AG09319 (cell line): ENCODE results near the gene SSBP3.

Experiments used
- DNase-seq: peaks from one replicate; pipeline ENCODE4 v3.0.0-alpha.2; 2010; ENCODE audit warnings: low read depth; ENCODE audit errors: extremely low read depth
- TF ChIP-seq, protein P1 (sequence below): IDR thresholded peaks from 2 replicates; pipeline ENCODE4 v1.5.1; 2011; ENCODE audit warnings: low read depth, mild to moderate bottlenecking, inconsistent platforms, low read length, moderate library complexity

SSBP3 gene

GRCh38 chr1:54305906-54306514, 100.2 kb downstream of the SSBP3 start:
- DNase-seq, result no peak
- TF ChIP-seq, protein P1, sequence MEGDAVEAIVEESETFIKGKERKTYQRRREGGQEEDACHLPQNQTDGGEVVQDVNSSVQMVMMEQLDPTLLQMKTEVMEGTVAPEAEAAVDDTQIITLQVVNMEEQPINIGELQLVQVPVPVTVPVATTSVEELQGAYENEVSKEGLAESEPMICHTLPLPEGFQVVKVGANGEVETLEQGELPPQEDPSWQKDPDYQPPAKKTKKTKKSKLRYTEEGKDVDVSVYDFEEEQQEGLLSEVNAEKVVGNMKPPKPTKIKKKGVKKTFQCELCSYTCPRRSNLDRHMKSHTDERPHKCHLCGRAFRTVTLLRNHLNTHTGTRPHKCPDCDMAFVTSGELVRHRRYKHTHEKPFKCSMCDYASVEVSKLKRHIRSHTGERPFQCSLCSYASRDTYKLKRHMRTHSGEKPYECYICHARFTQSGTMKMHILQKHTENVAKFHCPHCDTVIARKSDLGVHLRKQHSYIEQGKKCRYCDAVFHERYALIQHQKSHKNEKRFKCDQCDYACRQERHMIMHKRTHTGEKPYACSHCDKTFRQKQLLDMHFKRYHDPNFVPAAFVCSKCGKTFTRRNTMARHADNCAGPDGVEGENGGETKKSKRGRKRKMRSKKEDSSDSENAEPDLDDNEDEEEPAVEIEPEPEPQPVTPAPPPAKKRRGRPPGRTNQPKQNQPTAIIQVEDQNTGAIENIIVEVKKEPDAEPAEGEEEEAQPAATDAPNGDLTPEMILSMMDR, result no peak

DNA sequence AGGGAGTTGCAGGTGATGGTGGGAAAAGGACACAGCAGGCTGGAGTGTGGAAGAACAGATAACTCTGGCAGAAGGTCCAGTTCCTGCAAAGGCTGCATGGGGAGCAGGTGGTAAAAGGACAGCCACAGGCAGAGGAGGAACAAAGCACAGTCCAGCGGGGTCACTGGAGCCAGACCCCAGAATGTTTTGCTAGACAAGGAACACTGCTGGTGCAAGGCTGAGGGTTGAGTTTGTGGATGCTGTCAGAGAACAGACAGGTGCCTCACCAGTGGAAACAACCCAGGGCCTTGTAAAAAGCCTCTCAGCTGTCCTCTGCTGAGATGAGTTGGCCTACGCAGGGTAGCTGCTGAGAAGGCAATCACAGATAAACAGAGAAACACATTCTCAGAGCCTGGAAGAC, 101.7 kb downstream of the SSBP3 start:
- no peak for DNase-seq
- TF ChIP-seq, protein P1, result no peak

DNA sequence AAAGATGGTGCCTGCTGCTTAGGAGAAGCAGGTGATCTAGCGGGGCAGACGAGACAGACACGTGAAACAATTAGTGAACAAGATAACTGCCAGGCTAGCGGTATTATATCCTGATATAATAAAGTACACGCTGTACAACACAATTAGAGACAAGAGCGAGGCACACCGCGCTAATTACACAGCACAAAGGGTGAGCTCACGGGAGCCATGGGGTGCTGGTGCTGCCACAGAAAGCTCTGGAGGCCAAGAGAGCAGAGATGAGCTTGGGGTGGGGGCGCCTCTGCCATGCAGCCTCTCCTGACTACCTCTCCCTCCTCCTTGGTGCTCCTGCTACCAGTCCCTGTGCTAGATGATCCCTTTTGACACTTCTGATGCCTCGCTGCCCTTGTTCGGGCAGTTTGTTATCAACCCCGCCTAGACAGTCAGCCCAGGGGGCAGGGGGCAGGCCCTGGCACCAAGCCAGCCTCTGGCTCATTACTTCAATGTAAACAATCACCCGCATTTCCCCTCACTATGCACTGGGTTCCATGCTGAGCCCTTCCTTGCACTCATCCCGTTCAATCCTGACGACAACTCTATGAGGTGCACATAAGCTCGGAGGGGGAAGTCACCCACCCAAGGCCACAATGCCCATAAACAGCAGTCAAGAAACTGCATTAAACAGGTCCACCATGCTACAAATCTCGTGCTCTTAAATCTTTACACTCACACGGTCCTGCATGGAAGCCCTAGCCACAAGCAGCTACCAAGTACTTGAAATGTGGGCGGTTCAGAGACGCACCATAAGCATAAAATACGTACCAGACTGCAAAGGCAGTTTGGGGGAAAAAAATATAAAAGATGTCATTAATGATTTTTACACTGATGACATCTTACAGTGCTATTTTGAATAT, 103.0 kb downstream of the SSBP3 start:
- DNase-seq, result no peak
- TF ChIP-seq, protein P1, result no peak

DNA sequence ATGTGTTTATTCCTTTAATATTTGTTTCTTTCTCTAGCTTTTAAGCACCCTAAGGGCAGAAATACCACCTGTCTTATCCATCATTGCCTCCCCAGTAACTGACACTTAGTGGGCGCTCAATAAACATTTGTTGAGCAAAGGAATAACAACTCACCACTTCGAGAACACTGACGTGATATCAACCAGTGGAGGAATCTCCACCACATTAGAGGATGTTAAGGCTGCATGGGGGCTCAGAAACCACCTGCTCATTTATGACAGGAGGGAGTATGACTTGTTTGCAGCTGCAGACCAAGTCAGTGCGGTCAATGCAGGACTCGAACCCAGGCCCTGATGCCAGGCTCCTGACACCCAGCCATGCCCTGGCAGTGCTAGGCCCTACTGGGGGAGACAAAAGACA, 103.6 kb downstream of the SSBP3 start:
- TF ChIP-seq, protein P1, result no peak
- DNase-seq, result no peak

- no peak for DNase-seq
- TF ChIP-seq, protein P1, result no peak
Observed at GRCh38 chr1:54301497-54301896, 104.7 kb downstream of the SSBP3 start.

DNA sequence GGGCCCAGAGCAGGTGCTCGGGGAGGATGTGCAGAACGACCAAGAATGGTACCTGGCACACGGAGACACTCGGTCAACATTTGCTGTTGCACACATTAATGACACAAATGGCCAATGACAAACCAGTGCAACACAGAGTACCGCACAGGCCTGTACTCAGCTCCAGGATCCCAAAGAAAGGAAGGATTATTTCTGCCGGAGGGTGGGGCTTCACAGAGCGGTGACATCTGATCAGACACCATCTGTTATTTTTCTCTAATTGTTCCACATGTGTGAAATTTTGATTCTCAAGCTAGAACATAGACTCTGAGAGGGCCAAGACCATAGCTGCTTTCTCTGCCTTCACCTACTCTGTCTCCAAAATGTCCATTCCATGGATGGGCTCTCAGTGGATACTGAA, 105.8 kb downstream of the SSBP3 start:
- TF ChIP-seq, protein P1, result no peak
- DNase-seq, result no peak

DNA sequence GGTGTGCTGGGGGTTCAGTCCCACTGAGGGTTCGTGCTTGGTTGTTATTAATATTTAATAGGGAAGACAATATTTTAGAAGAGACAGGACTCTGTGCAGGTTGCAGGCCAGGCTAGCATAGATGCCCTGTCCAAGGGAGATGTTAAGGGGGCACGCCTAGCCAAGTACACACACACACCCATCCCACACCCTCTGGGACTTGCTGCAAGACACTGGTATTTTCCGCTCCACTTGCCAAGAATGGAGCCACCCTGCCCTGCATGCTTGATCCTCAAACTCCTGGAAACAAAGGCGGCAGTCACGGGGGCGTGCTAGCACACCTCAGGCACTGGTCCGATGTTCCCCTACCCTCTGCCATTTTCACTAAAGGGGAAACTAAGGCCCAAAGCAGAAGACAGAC, 107.2 kb downstream of the SSBP3 start:
- TF ChIP-seq, protein P1, result no peak
- DNase-seq, result no peak
